Fibroblast of skin of back (primary cell): ENCODE results near the gene KIFAP3.
"Not testable (repeated sequence)": the region's sequence is repeated elsewhere in the genome, so short reads cannot be mapped to it uniquely, and the experiment has no call there.

ENCODE experiments used
- DNase-seq: peaks from one replicate; pipeline ENCODE4 v3.0.0-alpha.2; 2013

Gene KIFAP3

DNA sequence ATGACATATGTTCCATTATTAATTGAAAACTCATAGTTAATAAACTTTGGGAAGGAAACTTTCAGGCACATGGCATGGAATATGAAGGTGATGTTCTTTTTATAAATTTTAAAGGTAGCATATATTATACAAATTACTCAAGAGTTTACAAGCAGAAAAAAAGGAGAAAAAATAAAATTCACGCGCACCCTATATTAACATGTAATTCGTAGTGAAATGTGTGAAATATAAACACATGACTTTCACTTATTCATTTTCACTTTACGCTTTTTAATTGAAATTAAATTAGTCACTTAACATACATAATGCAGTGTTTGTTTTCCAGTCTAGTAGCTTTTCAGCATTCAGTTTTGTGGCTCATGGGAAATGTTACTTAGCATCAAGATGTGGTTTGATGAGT, 153.4 kb downstream of the KIFAP3 start:
- no peak for DNase-seq

DNA sequence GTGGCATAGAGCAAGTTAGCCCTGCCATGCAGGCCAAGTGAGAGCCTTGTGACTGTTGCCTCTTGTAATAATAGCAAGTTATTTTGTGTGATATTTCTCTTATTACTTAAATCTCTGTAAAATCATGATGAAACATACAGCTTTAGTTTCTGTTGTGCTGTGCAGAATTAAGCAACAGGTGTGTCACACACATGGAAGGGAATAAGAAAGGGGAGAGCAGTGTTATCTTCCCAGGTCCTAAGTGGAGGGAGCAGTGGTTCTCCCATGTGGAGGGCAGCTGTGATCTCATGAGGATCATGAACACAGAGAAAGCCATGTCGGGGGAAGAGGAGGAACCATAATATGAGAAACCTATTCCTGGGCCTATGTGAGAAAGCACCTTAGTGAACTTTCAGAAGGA, 155.6 kb downstream of the KIFAP3 start:
- no peak for DNase-seq

DNA sequence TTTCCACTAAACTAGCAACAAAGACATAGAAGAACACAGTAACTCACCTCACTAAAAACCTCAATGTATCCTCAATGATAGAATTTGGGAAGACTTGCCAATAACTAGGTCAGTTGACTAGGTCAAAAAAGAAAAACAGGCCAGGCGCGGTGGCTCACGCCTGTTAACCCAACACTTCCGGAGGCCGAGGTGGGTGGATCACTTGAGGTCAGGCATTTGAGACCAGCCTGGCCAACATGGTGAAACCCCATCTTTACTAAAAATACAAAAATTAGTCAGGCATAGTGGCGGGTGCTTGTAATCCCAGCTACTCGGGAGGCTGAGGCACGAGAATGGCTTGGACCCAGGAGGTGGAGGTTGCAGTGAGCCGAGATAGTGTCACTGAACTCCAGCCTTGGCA, 156.3 kb downstream of the KIFAP3 start:
- not testable (repeated sequence) for DNase-seq

DNA sequence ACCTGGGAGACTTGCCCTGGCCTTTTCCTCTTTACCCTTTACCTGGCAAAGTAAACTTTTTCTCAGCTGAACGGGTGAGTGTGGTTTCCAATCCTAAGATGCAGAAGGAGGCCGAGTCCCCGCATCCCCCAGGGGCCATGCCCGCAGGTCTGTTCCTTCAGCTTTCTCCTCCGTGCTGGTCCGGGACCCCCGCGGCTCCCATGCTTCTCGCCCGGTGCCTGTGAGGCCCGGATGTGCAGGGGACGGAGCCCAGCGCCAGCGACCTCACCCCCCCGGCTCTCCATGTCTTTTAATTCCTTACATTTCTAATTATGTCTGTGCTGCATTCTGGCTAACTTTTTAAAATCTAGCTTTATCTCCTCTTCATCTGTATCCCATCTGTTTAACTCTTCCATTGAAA, 159.3 kb downstream of the KIFAP3 start:
- DNase-seq = no peak

DNA sequence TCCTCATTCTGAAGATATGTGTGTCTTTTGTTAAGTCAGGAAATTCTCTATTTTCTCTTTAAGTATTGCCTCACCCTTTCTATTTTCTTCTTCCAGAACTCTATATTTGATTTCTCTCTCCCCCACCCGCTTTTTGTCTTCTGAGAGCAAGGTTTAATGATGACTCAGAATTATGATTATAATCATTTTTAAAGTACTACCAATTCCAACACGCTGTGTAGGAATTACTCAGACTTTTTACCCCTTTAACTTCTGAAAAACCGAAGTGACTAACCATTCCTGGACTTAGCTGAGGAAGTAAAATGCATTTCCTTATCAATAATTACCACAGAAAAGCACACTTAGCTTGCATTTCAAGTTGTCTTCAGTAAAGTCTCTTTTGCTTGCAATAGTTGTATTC, 160.0 kb downstream of the KIFAP3 start:
- peak; percentile 75 for DNase-seq

DNA sequence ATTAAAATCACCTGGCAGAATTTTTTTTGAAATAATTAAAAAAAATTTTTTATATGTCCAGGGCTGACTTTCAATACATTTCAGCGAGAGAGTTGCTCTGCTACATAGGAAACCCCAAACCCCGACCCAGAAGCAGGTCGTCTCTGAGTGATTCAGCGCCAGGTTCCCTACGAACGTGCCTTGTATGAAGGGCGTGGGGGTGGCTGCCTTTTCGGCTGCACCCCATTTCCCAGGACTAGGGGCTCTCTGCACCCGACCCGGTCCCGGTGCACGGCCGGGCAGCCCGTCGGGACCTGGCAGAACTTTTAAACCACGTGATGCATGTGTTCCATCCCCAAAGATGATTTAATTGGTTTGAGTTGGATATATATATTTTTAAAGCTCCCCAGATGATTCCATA, 165.0 kb downstream of the KIFAP3 start:
- no peak for DNase-seq

DNA sequence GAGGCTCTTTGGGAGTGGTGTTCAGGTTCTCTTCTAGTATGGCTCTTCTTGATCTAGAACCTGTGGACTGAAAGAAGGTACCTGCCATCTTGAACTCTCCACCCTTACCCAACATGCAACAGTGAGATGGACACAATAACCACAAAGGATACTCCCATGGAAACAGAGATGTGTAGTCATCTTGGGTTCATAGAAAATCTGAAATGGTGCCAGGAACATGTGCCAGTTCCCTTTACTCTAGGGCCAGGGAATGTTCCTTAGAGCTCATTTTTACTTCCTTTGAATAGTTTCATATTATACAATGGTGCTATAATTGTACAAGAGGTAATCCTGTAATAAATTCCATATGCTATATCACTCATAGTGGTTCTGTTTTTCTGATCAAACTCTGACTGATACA, 167.6 kb downstream of the KIFAP3 start:
- DNase-seq = no peak

DNA sequence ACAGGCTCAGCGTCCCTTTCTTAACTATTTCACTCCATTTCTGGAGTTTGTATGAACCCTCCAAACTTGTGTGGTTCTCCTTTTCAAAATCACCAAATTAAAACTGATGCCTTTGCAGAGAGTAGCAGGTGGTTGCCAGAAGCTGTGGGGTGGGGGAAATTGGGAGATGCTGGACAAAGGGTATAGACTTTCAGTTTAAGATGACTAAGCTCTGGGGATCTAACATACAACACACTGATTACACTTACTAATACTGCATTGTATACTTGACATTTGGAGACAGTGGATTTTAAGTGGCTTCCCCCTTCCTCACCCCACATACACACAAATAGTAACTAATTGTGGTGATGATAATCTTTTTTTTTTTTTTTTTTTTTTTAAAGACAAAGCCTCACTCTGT, 169.7 kb downstream of the KIFAP3 start:
- no peak for DNase-seq

DNA sequence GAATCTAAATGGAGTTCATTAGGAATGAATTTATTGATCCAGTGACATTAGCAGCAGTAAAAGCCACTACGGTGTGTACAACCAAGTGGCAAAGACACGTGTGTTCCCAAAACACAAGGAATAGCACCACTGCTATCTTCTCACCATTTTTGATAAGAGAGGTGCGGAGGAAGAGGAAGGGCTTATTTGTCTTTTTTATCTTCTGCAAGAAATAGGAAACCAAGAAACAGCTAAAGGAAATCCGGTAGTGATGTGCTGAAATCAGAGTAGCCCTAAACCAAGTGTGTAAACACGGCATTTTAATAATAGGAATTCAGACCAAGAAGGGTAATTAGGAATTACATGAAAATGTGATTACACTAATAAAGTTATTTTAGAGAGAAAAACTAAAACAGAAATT, 171.7 kb downstream of the KIFAP3 start:
- DNase-seq = no peak

DNA sequence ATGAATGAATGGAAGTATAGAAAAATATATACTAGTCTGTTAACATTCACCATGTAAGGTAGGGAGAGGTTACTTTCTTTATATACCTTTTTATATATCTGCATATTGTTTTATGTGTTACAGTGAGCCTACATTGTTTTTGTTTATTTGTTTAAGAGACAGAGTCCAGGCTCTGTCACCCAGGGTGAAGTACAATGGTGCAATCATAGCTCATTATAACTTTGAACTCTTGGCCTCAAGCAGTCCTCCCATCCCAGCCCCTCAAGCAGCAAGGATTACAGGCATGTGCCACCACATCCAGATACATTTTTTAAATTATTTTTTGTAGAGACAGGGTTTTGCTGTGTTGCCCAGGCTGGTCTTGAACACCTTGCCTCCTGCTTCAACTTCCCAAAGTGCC, 173.4 kb downstream of the KIFAP3 start:
- DNase-seq = no peak

DNA sequence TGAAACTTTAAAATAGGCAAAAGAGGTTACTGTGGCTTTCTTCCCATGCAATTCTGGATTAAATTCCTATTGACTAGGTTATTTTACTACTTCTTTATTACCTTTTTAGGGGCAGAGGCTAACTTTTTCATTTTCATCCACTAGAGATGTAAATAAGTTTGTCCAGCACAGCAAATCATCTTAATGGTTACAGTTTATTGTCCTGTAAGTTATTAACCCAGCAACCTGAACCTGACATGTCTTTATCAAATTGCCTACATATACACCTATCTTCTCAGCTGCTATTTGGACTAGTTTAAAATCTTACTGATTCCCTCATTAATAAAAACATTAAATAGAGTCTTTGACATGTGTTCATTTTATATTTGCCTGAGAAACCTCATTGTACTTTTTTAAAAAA, 173.9 kb downstream of the KIFAP3 start:
- no peak for DNase-seq

DNA sequence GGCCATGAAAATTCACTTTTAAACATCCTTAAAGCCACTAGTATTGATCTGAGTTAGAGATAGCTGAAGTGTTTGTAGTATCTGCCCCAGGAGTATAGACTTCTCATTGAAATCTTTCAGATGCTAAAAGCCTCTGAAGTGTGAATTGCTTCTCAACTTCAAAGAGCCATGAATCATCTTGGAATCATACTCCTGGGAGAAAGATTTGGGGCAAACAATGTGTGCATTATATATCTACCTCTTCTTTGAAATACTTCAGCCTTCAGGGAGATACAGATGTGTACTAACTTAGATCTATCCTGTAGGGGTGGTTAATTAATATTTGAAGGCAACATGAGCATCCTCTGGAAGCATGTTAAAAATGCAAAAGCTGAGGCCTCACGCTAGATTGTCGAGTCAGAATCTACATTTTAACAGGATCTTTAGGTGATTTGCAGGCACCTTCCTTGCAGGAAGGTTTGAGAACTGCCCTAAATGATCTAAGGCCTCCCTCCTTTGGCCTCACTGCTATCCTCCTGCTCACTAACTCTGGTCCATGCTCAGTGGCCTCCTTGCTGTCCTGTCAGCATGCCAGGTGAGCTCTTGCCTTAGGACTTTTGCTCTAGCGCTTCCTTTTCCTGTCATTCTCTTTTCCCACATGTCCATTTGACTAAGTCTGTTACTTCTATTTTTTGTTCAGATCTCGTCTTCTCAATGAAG, 174.8 kb downstream of the KIFAP3 start:
- no peak for DNase-seq

DNA sequence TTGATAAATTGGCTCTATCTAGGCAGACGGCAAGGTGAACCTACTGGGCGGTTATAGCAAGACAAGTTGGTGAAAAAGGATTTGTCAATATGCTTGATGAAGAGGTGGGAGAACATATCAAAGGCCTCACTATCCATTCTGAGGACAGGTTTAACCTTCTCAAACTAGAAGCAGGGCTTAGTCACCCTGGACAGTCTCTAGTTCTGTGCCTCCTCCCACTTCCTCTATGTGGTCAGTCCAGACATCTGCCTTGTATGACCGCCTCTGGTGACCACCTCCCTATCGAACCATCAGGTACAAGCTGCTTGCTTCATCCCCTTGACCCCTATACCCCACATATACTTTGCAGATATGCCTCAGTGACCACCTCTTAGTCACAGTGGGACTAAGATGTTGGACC, 178.5 kb downstream of the KIFAP3 start:
- no peak for DNase-seq

DNA sequence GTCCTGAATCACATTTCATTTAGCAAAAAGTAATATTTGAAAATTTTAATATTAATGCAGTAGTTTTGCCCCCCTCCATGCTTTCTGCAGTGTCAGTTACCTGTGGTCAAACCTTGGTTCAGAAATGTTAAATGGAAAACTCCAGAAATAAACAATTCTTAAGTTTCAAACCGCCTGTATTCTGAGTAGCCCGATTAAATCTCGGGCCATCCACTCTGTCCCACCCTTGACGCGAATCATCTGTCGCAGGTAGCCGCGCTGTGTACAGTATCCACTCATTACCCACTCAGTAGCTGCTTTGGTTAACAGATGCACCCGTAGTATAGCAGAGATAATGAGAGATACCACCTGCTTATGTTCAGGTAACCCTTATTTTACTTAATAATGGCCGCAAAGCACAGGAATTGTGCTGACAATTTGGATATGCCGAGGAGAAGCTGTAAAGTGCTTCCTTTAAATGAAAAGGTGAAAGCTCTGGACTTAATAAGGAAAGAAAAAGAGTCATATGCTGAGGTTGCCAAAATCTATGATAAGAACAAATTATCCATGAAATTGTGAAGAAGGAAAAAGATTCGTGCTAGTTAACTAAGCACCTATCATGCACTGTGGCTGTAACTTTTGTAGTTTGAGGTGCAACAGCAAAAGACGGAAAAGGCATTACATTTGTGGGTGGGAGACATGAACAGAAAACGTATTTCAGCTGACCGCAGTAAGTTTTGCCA, 179.9 kb downstream of the KIFAP3 start:
- no peak for DNase-seq

DNA sequence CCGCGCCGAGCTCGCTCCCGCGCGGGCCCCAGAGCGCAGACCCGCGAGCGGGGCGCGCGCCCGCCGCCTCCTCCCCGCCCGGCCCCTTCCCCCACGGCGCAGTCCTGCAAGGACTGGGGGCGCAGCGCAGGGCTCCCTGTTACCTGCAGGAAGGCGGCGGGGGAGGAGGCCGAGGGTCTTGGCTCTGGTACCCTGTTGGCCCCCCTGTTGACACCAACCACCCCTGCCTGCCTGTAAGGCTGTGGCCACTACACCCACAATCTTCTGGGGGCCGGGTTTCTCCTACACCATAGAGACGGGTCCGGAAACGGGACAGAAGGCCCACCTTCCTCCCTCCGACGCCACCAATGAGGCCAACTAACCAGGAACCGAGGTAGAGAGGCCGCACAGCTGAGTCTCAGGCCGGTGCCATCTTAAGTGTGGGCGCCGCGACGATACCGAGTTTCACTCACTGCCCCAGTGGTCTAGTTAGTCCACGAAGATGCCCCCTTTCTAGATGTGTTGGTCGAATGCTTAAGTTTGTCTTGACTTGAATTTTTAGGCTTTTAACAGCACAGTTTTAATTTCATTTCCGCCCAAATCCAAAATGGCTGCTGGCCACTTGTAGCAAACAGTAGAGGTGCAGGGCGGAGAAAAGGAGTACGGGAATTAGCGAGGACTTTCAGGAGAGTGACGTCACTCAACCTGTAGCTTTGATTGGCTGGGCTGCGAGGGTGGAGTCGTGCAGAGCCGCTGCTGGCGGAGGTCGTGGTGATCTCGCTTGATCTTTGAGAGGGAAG, 180.7 kb downstream of the KIFAP3 start, which contains the start of gene SCYL3:
SCYL3 (minus strand) TSS at position 252 of the 779 bp plus-strand sequence. CDS start 5,056 bp downstream, outside the sequence.
- DNase-seq = peak; percentile 98

DNA sequence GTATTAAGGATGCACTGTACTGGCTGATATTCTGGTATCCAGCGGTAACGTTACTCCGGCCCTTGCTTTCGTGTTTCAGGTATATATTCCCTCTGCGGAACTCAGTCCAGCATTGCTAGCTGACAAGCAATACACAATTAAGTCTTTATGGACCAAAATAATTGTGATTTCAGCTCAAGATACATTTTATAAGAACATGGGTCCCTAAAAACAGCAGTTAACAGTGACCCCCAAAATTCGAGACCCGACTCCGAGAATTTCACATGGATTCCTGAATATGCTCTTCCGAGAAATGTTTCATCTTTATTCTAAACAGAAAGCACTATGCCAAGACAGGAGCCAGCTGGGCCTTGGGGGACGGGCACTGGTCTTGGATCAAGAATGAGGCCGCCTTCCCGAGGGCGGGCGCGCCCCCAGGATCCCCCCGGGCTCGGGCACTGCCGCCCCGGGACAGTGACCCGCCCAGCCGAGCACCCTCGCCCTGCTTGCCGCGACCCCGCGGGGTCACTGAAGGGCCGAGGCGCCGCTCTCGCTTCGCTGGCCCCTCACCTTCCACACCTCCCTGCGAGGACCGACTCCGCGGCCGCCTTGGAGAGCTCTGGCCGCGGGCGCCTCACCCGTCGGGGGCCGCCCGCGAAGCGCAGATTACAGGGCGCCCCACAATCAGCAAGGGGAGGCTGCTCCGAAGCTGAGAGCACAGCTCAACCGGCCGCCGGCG, 181.4 kb downstream of the KIFAP3 start:
- peak; percentile 30 for DNase-seq

DNA sequence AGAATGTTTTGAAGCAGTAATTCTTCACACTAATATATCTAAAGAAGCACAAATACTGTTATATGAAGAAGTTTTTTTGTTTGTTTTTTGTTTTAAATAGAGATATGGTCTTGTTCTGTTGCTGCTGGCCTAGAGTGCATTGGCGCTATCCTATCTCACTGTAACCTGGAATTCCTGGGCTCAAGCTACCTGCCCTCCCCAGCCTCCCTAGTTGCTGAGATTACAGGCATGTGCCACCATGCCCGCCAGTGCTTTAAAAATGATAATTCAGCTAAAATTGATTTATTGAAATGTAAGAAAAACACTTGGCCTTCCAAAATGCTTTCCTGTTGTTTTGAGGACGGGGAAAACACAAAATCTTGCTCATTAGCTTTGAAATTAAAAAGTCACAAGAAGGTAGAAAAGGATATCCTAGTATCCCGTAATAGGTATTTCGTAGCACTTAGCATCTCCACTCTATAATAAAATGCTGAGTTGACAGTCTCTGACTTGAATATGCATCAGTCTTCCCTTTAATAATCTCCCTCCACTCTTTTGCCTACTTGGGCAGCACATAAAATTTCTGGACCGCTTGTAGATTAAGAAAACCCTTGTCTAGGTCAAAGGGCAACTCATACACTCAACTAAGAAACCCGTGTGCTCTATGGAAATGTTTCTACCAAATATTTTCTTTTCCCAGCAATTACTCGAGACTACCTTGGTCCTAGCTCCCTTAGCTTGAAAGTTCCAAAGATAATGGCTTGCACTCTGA, 182.1 kb downstream of the KIFAP3 start:
- DNase-seq = no peak

DNA sequence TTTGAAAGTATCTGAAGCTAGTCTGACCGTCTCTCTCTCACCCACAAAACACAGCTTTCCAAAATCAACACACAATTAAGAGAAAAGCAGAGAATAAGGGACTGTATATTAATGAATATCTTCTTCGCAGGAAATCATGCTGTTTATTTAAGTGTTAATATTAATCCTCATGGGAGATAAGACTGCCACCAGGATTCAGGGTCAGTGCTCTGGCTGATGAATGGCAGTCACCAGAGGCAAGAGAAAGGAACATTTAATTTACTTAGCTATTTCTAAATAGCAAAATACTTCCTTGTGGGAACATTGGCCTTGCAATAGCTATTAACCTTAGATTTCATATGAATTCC, 183.0 kb downstream of the KIFAP3 start:
- DNase-seq = no peak

DNA sequence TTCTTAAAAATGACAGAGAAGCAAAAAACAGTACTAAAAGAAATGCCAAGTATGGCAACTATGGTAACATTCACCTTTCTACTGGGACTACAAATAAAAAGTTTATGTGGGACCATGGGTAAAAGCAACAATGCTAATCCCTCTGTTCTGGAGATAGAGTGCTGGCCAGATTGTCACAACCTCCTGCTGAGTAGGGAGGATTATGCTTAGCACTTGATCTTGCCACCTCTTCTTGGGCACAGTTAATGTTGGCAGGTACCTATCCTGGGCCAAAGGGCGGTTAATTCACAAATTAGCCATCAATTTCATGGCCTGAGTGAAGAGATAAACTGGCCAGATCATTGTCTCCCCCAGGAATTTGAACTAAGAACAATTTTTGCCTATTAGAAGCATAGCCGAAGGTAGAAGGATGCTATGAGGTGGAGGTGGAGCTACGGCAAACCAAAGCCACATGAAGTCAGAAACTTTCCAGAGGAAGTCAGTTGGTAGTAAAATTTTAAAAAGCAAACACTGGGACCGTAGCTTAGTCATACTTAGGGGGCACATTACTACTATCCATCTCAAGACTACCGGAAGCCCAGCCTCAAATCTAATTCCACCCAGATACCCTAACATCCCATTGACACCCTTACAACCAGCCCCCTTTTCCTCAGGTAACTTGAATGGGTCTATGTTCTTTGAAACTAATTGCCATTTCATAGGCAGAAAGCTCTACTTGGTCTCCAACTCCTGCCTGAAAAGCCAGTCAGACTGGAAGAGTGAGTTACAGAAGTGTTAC, 183.5 kb downstream of the KIFAP3 start:
- DNase-seq = no peak

DNA sequence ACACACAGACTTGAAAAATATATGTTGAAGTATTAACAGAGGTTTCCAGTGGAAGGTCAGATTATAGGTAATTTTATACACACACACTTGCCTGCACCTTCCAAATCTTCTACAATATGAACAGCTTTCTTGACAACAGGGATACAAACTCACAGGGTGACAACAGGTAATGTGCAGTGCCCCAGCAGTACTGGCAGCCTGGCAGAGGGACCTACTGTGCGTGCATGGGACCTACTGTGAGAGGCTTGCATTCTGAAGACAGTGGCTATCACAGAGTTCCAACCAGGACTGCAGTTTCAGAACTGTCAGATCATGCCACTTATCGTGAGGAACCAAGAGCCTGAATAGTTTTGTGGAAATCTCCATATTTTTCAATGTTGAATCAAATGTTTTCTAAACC, 184.6 kb downstream of the KIFAP3 start:
- DNase-seq = no peak

DNA sequence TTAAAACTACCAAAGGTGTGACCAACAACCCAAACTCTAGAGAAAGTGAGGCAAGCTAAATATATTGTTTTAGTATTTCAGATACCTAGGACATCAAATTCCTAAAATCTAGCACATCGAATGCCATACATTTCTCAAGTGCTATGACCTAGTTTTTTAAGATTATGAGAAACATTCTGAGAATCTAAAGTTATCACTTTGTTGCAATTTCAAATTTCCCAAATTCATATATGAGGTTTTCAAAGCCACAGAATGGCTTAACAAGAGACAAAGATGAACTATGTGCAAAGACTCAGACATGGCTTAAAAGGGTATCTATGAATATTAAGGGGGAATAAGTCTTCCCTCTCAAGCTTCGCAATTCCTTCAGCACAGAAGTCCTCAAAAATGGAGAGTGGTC, 187.6 kb downstream of the KIFAP3 start:
- DNase-seq = peak; percentile 35
